IMR-90 (cell line): Measurements from ENCODE around the gene ABLIM3. TPM values are rescaled to one million over a fixed set of nuclear protein-coding genes. Genes with fewer than 3 reads are reported as not detected.

Experiments
- ATAC-seq: fragments of 200-7000 bp; cut with Tn5 transposase; 2 replicates; pipeline ENCODE4 v1.9.1; 2020; ENCODE audit warnings: low read depth, mild to moderate bottlenecking, moderate library complexity
- BruUV-seq: library from RNA; stranded (reverse); fragments of 400-500 nt; replicated peaks from 2 replicates; lab custom pipeline; 2021; lab: Mats Ljungman, UMichigan
- CTCF ChIA-PET: fragments of 300-600 bp; formaldehyde crosslinking; extraction: SDS; loops from one replicate; lab custom pipeline; 2021; ENCODE audit warnings: antibody characterized with exemption; lab: Yijun Ruan, JAX
- POLR2A ChIA-PET: fragments of 300-600 bp; sonication (Branson Sonifier 250); formaldehyde crosslinking; loops from one replicate; lab custom pipeline; 2022; ENCODE audit warnings: antibody characterized with exemption; ENCODE audit not compliant: unreplicated experiment; lab: Charles Lee
- DNase-seq: peaks from one replicate; pipeline ENCODE4 v3.0.0; 2013
- H2AFZ ChIP-seq: replicated peaks from 2 replicates; pipeline ENCODE3; 2013; ENCODE audit warnings: low read length, mild to moderate bottlenecking; ENCODE audit not compliant: poor library complexity
- H2AK5ac ChIP-seq: 2 replicates; pipeline ENCODE4 v1.6.1; 2013; ENCODE audit warnings: low read depth, low read length, inconsistent platforms
- H2AK9ac ChIP-seq: replicated peaks from 2 replicates; pipeline ENCODE3; 2013; ENCODE audit warnings: mild to moderate bottlenecking, low read depth, low read length, moderate library complexity; ENCODE audit not compliant: poor library complexity
- H2BK120ac ChIP-seq: 2 replicates; pipeline ENCODE4 v1.6.1; 2013; ENCODE audit warnings: low read depth, low read length, inconsistent platforms
- H2BK15ac ChIP-seq: 3 replicates; pipeline ENCODE4 v1.6.1; 2013; ENCODE audit warnings: low read depth, low read length, inconsistent platforms
- H2BK20ac ChIP-seq: 2 replicates; pipeline ENCODE4 v1.6.1; 2013; ENCODE audit warnings: low read depth, mild to moderate bottlenecking, inconsistent platforms, low read length, moderate library complexity
- H2BK5ac ChIP-seq: 2 replicates; pipeline ENCODE4 v1.6.1; 2013; ENCODE audit warnings: mild to moderate bottlenecking, low read depth, low read length, inconsistent platforms; ENCODE audit not compliant: poor library complexity, severe bottlenecking
- H3K14ac ChIP-seq: replicated peaks from 2 replicates; pipeline ENCODE4 v1.6.1; 2013; ENCODE audit warnings: low read depth, low read length, inconsistent platforms
- H3K18ac ChIP-seq: 2 replicates; pipeline ENCODE4 v1.6.1; 2013; ENCODE audit warnings: low read depth, low read length, control low read depth
- H3K23ac ChIP-seq: 2 replicates; pipeline ENCODE4 v1.6.1; 2013; ENCODE audit warnings: low read depth, low read length, inconsistent platforms
- H3K27ac ChIP-seq: 2 replicates; pipeline ENCODE4 v1.5.1; 2013; ENCODE audit warnings: mild to moderate bottlenecking, control low read depth, low read length; ENCODE audit not compliant: insufficient read depth
- H3K27me3 ChIP-seq: 2 replicates; pipeline ENCODE4 v1.6.1; 2013; ENCODE audit warnings: low read length; ENCODE audit not compliant: control insufficient read depth, insufficient read depth
- H3K36me3 ChIP-seq: 2 replicates; pipeline ENCODE4 v1.6.1; 2013; ENCODE audit warnings: low read length, mixed read lengths; ENCODE audit not compliant: control insufficient read depth, insufficient read depth
- H3K4ac ChIP-seq: 2 replicates; pipeline ENCODE4 v1.6.1; 2013; ENCODE audit warnings: low read depth, low read length, inconsistent platforms
- H3K4me1 ChIP-seq: 2 replicates; pipeline ENCODE4 v1.6.1; 2013; ENCODE audit warnings: low read length, mixed read lengths; ENCODE audit not compliant: control insufficient read depth, insufficient read depth
- H3K4me2 ChIP-seq: 2 replicates; pipeline ENCODE4 v1.6.1; 2013; ENCODE audit warnings: low read depth, mild to moderate bottlenecking, control low read depth, low read length, moderate library complexity
- H3K4me3 ChIP-seq: 2 replicates; pipeline ENCODE4 v1.5.1; 2013; ENCODE audit warnings: low read depth, mild to moderate bottlenecking, control low read depth, low read length, moderate library complexity; ENCODE audit not compliant: insufficient read depth
- H3K56ac ChIP-seq: 2 replicates; pipeline ENCODE4 v1.6.1; 2013; ENCODE audit warnings: low read length, inconsistent platforms; ENCODE audit not compliant: insufficient read depth; ENCODE audit errors: extremely low read depth
- H3K79me1 ChIP-seq, 2 experiments: 2 replicates each; pipeline ENCODE4 v1.6.1; 2013; ENCODE audit warnings: low read length in 2 of 2, inconsistent platforms in 1 of 2, low read depth in 1 of 2
- H3K9ac ChIP-seq: 2 replicates; pipeline ENCODE4 v1.6.1; 2013; ENCODE audit warnings: low read depth, low read length, control low read depth
- H3K9me1 ChIP-seq: 2 replicates; pipeline ENCODE4 v1.6.1; 2013; ENCODE audit warnings: low read length, inconsistent platforms; ENCODE audit not compliant: insufficient read depth
- H3K9me3 ChIP-seq: 2 replicates; pipeline ENCODE4 v1.6.1; 2013; ENCODE audit warnings: low read length; ENCODE audit not compliant: control insufficient read depth, insufficient read depth
- H4K20me1 ChIP-seq: 2 replicates; pipeline ENCODE4 v1.6.1; 2013; ENCODE audit warnings: low read length, inconsistent platforms; ENCODE audit not compliant: insufficient read depth
- H4K5ac ChIP-seq: 2 replicates; pipeline ENCODE4 v1.6.1; 2013; ENCODE audit warnings: mild to moderate bottlenecking, low read depth, low read length, control low read depth
- H4K8ac ChIP-seq, 2 experiments: 2 replicates each; pipeline ENCODE4 v1.6.1; 2013; ENCODE audit warnings: low read depth in 2 of 2, low read length in 2 of 2, control low read depth in 1 of 2, inconsistent platforms in 1 of 2
- H4K91ac ChIP-seq: 2 replicates; pipeline ENCODE4 v1.6.1; 2013; ENCODE audit warnings: low read depth, low read length, inconsistent platforms; ENCODE audit not compliant: insufficient read depth
- BHLHE40 ChIP-seq: fragments of 150-350 bp; IDR thresholded peaks from 2 replicates; pipeline ENCODE4 v1.6.1; 2016; ENCODE audit warnings: mild to moderate bottlenecking, low read depth, low read length
- CEBPB ChIP-seq: IDR thresholded peaks from 2 replicates; pipeline ENCODE4 v1.6.1; 2012; ENCODE audit warnings: low read depth, low read length, improper control_type of control experiment
- FOS ChIP-seq: fragments of 150-350 bp; IDR thresholded peaks from 2 replicates; pipeline ENCODE4 v1.6.1; 2016; ENCODE audit warnings: low read depth, low read length
- MAFK ChIP-seq: IDR thresholded peaks from 2 replicates; pipeline ENCODE4 v1.6.1; 2012; ENCODE audit warnings: low read depth, low read length, improper control_type of control experiment
- MAZ ChIP-seq: IDR thresholded peaks from 2 replicates; pipeline ENCODE4 v1.6.1; 2012; ENCODE audit warnings: low read depth, mild to moderate bottlenecking, low read length, improper control_type of control experiment, moderate library complexity, borderline replicate concordance
- NFE2L2 ChIP-seq: fragments of 150-350 bp; IDR thresholded peaks from 2 replicates; pipeline ENCODE4 v1.6.1; 2016; ENCODE audit warnings: low read depth, mild to moderate bottlenecking, low read length
- POLR2A ChIP-seq: IDR thresholded peaks from 2 replicates; pipeline ENCODE4 v1.6.1; 2012; ENCODE audit warnings: mild to moderate bottlenecking, low read depth, low read length
- RAD21 ChIP-seq: IDR thresholded peaks from 2 replicates; pipeline ENCODE4 v1.6.1; 2012; ENCODE audit warnings: low read length, improper control_type of control experiment
- RFX5 ChIP-seq: IDR thresholded peaks from 2 replicates; pipeline ENCODE4 v1.8.0; 2012; ENCODE audit warnings: low read depth, mild to moderate bottlenecking, low read length, moderate library complexity
- SMC3 ChIP-seq: fragments of 150-350 bp; IDR thresholded peaks from 2 replicates; pipeline ENCODE4 v1.6.1; 2016; ENCODE audit warnings: low read depth, mild to moderate bottlenecking, antibody characterized with exemption, low read length, moderate library complexity
- WGBS, 2 experiments: methylation state at CpG; one replicate each; pipeline versions ENCODE4 v1.1.5 to v1.1.7; 2013; ENCODE audit warnings: missing lambda C conversion rate in 2 of 2; ENCODE audit not compliant: insufficient read length in 1 of 2; ENCODE audit errors: extremely low coverage in 2 of 2; 5-methylcytosine and 5-hydroxymethylcytosine counted together
- dilution Hi-C: fragments of 300-500 bp; cut with HindIII; formaldehyde crosslinking; loops from one replicate; pipeline ENCODE4 v1.14.3; 2018; ENCODE audit warnings: low sequenced_read_pairs; ENCODE audit not compliant: unreplicated experiment
- in situ Hi-C: fragments of 300-500 bp; cut with MboI; formaldehyde crosslinking; loops from 3 replicates; pipeline ENCODE4 v1.14.3; 2019; ENCODE audit warnings: low sequenced_read_pairs, inconsistent platforms, mixed read lengths
- intact Hi-C: fragments of 100-400 bp; cut with micrococcal nuclease; formaldehyde crosslinking; loops from 2 replicates; pipeline ENCODE4 v1.10.0; 2022
- polyA plus RNA-seq, 3 experiments: library from polyadenylated mRNA; depleted of rRNA; stranded (reverse); fragments of >200 nt; gene quantifications; 2 replicates each; pipeline ENCODE4 v1.2.3, GENCODE V29; 2012; ENCODE audit warnings: low replicate concordance in 1 of 3
- total RNA-seq: library from RNA; depleted of rRNA; stranded (reverse); fragments of >200 nt; gene quantifications from 2 replicates; pipeline ENCODE4 v1.2.3, GENCODE V29; 2012
- TF ChIP-seq, protein P1 (sequence below): fragments of 150-350 bp; IDR thresholded peaks from 2 replicates; pipeline ENCODE4 v1.6.1; 2016; ENCODE audit warnings: low read depth, mild to moderate bottlenecking, low read length, moderate library complexity, borderline replicate concordance
- TF ChIP-seq, protein P2 (sequence below): conservative IDR thresholded peaks from 2 replicates; pipeline ENCODE4 v1.5.1; 2012; ENCODE audit warnings: mild to moderate bottlenecking, low read depth, low read length, improper control_type of control experiment
- TF ChIP-seq, protein P3 (sequence below): fragments of 150-350 bp; IDR thresholded peaks from 2 replicates; pipeline ENCODE4 v1.6.1; 2017; ENCODE audit warnings: mild to moderate bottlenecking, antibody characterized with exemption, low read length, low read depth

The ABLIM3 gene
- total and polyA plus RNA-seq, 2 of the 4 experiments (the other 2 are of a cell fraction): 33.3 to 69.9 TPM

DNA sequence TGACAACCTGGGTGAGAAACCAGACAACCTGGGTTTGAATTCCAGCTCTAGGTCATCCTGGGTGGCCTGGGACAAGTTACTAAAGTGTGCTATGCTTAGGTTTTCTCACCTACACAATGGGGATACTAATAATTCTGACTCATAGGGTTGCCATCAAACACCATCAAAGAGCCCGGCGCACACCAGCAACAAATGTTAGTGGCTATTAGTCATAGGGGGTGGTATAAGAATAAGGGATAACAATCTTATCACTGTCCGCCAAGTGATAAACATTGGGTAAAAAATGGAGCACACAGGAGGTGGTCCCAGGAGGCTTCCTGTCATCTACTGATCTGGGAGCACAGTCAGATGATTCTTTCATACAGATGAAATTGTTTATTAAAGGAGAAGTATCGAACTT is 68.9 kb downstream of the ABLIM3 start:
- Histone ChIP-seq H4K8ac (peak overlapping the region; percentile 68 to 87; a peak in 3 of 4 replicates), H2BK5ac (peak overlapping the region; percentile 95), H4K20me1 (no peaks in the 10 kb centered on the region; the same call in 1 of the 2 replicates), H3K9me1 (peaks cover 61% of the 10 kb centered on the region), H3K79me1 (peaks cover 9 to 60% of the 10 kb centered on the region in 2 experiments; a peak in 3 of 4 replicates), H3K36me3 (peaks cover 15% of the 10 kb centered on the region), H3K14ac (peak overlapping the region; percentile 92), H2BK15ac (peak overlapping the region; percentile 99; the same call in 2 of the 3 replicates), H2AK9ac (peak overlapping the region; percentile 17), H4K91ac (peak overlapping the region; percentile 99), H2AK5ac (peak overlapping the region; percentile 100), H3K27ac (peak overlapping the region; percentile 80), H3K23ac (peak overlapping the region; percentile 98), H3K18ac (peak overlapping the region; percentile 88), H2AFZ (no peak overlapping the region), H3K27me3 (no peaks in the 10 kb centered on the region), H3K56ac (peak overlapping the region; percentile 71), H3K9me3 (no peaks in the 10 kb centered on the region), H3K4ac (peak overlapping the region; percentile 99), H3K4me1 (peaks cover 49% of the 10 kb centered on the region), H4K5ac (peak overlapping the region; percentile 47), H2BK20ac (peak overlapping the region; percentile 98), H3K4me2 (peak overlapping the region; percentile 11; the same call in 1 of the 2 replicates), H2BK120ac (peak overlapping the region; percentile 98), H3K9ac (no peak overlapping the region), H3K4me3 (no peak overlapping the region)
- WGBS, 2 experiments: no CpG with 5 or more reads among the region's 4 CpGs
- DNase-seq (peak; percentile 90), ATAC-seq (peak; percentile 3)
- TF ChIP-seq POLR2A: no peak
- TF ChIP-seq, protein P1, sequence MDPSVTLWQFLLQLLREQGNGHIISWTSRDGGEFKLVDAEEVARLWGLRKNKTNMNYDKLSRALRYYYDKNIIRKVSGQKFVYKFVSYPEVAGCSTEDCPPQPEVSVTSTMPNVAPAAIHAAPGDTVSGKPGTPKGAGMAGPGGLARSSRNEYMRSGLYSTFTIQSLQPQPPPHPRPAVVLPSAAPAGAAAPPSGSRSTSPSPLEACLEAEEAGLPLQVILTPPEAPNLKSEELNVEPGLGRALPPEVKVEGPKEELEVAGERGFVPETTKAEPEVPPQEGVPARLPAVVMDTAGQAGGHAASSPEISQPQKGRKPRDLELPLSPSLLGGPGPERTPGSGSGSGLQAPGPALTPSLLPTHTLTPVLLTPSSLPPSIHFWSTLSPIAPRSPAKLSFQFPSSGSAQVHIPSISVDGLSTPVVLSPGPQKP: no peak
- no peak for TF ChIP-seq MAFK
- peak; percentile 96 for TF ChIP-seq FOS
- no peak for TF ChIP-seq RFX5
- TF ChIP-seq, protein P2, sequence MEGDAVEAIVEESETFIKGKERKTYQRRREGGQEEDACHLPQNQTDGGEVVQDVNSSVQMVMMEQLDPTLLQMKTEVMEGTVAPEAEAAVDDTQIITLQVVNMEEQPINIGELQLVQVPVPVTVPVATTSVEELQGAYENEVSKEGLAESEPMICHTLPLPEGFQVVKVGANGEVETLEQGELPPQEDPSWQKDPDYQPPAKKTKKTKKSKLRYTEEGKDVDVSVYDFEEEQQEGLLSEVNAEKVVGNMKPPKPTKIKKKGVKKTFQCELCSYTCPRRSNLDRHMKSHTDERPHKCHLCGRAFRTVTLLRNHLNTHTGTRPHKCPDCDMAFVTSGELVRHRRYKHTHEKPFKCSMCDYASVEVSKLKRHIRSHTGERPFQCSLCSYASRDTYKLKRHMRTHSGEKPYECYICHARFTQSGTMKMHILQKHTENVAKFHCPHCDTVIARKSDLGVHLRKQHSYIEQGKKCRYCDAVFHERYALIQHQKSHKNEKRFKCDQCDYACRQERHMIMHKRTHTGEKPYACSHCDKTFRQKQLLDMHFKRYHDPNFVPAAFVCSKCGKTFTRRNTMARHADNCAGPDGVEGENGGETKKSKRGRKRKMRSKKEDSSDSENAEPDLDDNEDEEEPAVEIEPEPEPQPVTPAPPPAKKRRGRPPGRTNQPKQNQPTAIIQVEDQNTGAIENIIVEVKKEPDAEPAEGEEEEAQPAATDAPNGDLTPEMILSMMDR: no peak
- TF ChIP-seq, protein P3, sequence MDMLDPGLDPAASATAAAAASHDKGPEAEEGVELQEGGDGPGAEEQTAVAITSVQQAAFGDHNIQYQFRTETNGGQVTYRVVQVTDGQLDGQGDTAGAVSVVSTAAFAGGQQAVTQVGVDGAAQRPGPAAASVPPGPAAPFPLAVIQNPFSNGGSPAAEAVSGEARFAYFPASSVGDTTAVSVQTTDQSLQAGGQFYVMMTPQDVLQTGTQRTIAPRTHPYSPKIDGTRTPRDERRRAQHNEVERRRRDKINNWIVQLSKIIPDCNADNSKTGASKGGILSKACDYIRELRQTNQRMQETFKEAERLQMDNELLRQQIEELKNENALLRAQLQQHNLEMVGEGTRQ: no peak
- no peak for TF ChIP-seq NFE2L2
- TF ChIP-seq BHLHE40: peak; percentile 91
- TF ChIP-seq CEBPB: no peak
- no peak for TF ChIP-seq SMC3
- TF ChIP-seq MAZ: 0 out of 2 replicates have a peak, but pooled peaks have one; percentile 19
- TF ChIP-seq RAD21: 0 out of 2 replicates have a peak, but pooled peaks have one; percentile 6
- in situ Hi-C loops (loop anchor here (5.0 kb wide), 1 partner anchor 68 kb away; the partner anchor contains the start of gene ABLIM3), dilution Hi-C loops (no loop called here), intact Hi-C loops (no loop called here)
- ChIA-PET CTCF (interaction anchor here (1.1 to 1.2 kb wide), 2 partner anchors 14 to 69 kb away, joined by 3 to 4 read pairs; partner anchors contain the start of gene ABLIM3), POLR2A (no interaction called here)
- no TSS peak for BruUV-seq
